ENCODE data around the gene ZNF124.
A peak's percentile ranks its signal among the peaks of the same experiment; 100 is the strongest.
"Not testable (repeated sequence)": the region's sequence is repeated elsewhere in the genome, so short reads cannot be mapped to it uniquely, and the experiment has no call there.

ZNF124 gene

GRCh38 chr1:247171443-247171842 is 377 bp downstream of the ZNF124 start:
- not testable (repeated sequence) for DNase-seq

GRCh38 chr1:247165674-247166073 is 6.1 kb downstream of the ZNF124 start:
- no peak for DNase-seq

- no peak for DNase-seq
Observed at GRCh38 chr1:247164694-247165093, 7.1 kb downstream of the ZNF124 start.

- no peak for DNase-seq
Observed at GRCh38 chr1:247156787-247157232, 15.0 kb downstream of the ZNF124 start.

DNA sequence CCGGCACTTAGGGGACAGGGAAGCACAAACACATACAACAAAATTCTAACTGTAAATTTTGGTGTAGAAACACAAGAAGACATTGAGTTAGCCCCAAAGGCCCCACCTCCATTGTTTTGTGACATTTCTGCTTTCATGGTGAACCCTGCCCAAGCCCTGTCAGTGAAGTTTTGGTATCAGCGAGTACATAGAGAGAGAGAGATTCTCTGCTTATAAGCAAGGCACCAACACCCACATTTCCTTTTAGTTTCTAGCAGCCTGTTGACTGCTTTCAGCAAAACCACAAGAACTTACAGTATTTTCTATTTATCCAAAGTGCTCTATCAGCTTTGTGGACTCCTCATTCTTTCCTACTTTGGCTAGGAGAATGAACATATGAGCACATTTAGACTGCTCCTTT is 24.0 kb downstream of the ZNF124 start:
- no peak for DNase-seq

DNA sequence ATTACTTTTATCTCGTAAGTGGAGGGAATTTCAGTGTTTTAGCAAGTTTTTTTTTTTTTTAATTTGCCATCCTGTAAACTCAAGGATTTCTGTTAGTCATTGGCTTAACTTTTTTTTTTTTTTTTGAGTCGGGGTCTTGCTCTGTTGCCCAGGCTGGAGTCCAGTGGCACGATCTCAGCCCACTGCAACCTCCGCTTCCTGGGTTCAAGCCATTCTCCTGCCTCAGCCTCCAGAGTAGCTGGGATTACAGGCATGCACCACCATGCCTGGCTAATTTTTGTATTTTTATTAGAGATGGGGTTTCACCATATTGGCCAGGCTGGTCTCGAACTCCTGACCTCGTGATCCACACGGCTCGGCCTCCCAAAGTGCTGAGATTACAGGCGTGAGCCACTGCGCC is 24.7 kb downstream of the ZNF124 start:
- DNase-seq, result not testable (repeated sequence)

GRCh38 chr1:247146671-247147070 is 25.1 kb downstream of the ZNF124 start:
- DNase-seq, result no peak

- no peak for DNase-seq
Observed at GRCh38 chr1:247145279-247145678, 26.5 kb downstream of the ZNF124 start.

DNA sequence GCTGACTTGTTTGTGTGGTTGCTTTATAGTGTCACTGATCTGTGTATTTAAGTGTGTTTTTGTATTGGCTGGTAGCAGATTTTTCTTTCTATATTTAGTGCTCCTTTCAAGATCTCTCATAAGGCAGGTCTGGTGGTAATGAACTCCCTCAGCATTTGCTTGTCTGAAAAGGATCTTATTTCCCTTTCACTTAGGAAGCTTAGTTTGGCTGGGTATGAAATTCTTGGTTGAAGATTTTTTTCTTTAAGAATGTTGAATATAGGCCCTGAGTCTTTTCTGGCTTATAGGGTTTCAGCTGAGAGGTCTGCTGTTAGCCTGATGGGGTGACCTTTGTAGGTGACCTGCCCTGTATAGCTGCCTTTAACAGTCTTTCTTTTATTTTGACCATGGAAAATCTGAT is 32.3 kb downstream of the ZNF124 start:
- not testable (repeated sequence) for DNase-seq

GRCh38 chr1:247131236-247131635 is 40.6 kb downstream of the ZNF124 start:
- no peak for DNase-seq

DNA sequence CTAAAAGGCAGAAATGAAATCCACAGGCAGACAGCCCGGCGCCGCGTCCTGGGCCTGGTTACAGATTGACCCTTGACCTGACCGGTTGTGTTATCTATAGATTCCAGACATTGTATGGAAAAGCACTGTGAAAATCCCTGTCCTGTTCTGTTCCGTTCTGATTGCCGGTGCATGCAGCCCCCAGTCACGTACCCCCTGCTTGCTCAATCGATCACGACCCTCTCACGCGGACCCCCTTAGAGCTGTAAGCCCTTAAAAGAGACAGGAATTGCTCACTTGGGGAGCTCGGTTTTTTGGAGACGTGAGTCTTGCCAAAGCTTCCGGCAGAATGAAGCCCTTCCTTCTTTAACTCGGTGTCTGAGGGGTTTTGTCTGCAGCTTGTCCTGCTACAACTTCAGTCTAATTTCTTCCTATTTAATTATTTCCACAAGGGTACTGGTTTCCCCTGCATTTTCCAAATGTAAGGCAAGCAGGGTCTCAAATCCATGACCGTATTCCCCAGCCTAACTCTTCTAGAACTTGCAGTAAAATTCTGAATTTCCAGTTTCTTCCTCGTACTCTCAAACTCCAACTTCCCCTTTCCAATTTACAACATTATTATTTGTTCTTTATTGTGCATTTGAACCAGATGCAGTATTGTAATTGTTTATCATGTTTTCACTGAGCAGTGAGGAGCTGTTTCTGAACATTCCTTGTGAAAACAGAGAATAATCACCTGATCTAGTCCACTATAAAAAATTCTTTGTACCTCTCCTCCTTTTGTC is 44.1 kb downstream of the ZNF124 start:
- peak; percentile 17 for DNase-seq

- DNase-seq, result not testable (repeated sequence)
Observed at GRCh38 chr1:247126601-247127000, 45.2 kb downstream of the ZNF124 start.

DNA sequence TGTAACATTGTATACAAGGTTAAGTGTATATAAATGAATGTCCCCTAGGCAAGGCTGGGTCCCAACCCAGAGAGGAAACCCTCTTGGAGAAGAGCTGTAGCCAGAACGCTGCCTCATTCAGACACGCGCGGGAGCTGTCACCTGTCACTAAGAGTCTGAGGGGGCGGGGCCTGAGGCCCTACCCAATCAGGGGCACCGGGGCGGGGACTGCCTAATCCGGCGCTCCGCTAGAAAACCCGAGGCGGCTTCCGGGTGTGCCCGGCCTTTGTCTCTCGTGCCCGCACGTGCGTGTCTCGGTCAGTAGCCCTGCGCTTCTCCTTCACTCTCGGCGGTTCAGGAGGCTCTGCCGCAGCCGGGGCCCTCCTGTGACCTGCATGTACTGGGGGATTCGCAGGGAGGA is 45.7 kb downstream of the ZNF124 start:
- not testable (repeated sequence) for DNase-seq

DNA sequence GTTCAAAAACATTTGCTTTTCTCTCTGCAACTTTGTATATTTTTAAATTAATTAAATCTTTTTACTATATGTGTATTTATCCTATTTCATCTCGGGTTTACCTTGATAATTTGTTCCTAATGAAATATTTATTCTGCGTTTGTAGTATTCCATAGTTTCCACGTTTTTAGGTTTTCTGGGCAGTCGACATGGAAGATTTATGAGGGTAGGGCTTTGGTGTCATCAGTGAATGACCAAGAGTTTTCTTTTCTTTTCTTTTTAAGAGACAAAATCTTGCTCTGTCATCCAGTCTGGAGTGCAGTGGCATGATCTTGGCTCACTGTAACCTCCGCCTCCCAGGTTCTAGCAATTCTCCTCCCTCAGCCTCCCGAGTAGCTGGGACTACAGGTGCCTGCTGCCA is 50.4 kb downstream of the ZNF124 start:
- DNase-seq, result no peak

DNA sequence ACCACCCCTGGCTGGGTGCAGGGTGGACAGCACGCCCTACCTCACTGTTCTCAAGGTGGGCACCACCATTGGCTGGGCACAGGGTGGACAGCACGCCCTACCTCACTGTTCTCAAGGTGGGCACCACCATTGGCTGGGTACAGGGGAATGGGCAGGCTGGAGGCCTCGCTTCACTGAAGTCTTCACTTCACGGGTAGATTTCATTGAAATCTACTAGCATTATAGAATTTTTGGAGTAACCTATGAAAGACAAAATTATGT is 51.5 kb downstream of the ZNF124 start:
- not testable (repeated sequence) for DNase-seq

GRCh38 chr1:247119600-247120407 is 52.0 kb downstream of the ZNF124 start:
- DNase-seq, result no peak

DNA sequence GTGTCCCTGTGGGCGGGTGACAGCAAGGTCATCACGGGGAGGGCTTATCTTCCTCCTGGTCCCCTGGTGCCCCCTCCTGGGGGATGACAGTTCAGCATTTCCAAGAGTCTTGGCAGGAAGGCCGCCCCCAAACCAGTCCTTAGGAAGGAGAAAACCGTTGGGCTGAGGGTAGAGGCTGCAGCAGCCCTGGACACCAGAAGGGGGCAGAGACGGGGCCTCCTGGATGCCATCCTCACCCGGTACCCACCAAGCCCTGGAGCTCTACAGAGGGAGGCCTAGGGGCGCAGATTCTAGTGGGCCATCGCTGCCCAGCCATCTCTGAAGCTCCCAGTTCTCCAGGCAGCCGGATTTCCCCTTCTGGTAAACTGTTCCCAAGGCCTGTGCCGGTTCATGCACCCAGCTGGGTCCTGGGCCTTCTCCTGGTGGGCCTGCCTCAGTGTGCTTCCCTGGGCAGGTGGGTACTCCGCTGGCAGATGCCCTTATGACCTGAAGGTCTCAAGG is 52.8 kb downstream of the ZNF124 start:
- no peak for DNase-seq

GRCh38 chr1:247115545-247115944 is 56.3 kb downstream of the ZNF124 start:
- DNase-seq, result no peak

GRCh38 chr1:247115141-247115510 is 56.7 kb downstream of the ZNF124 start:
- DNase-seq, result no peak

- no peak for DNase-seq
Observed at GRCh38 chr1:247114351-247115140, 57.3 kb downstream of the ZNF124 start.

- no peak for DNase-seq
Observed at GRCh38 chr1:247113733-247114271, 58.0 kb downstream of the ZNF124 start.

DNA sequence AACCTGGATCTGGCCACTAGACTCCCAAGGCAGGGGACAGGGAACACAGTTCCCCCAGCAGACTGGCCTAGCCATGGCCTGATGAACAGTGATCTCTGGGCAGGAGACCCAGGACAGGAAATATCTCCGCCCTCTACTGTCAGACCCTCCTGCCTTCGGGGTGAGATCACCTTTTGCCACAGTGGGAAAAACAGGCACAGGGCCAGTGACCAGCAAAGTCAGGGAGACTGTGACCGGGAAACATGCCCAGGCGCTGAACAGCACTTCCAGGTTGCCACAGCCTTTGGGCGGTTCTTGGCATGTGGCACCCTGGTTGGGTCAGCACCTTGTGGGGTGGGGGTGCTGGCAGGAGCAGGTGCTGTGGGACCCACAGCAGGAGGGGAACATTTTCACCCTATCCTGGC is 58.7 kb downstream of the ZNF124 start:
- DNase-seq, result no peak

- no peak for DNase-seq
Observed at GRCh38 chr1:247112479-247112781, 59.4 kb downstream of the ZNF124 start.
